ENCODE results near the gene KHK.
A peak's percentile ranks its signal among the peaks of the same experiment; 100 is the strongest.
"Not testable (repeated sequence)": the region's sequence is repeated elsewhere in the genome, so short reads cannot be mapped to it uniquely, and the experiment has no call there.

Gene KHK

GRCh38 chr2:27059141-27059820, 27.3 kb upstream of the KHK start:
- DNase-seq (ENCODE audit: low read depth), result no peak

GRCh38 chr2:27060323-27060722, 26.2 kb upstream of the KHK start:
- DNase-seq (ENCODE audit: low read depth), result no peak

GRCh38 chr2:27065128-27065527, 21.4 kb upstream of the KHK start:
- DNase-seq (ENCODE audit: low read depth), result no peak

- DNase-seq (ENCODE audit: low read depth), result no peak
These were observed 19.2 kb upstream of the KHK start for GRCh38 chr2:27067385-27067784.

- DNase-seq (ENCODE audit: low read depth), result no peak
These were observed 17.1 kb upstream of the KHK start for GRCh38 chr2:27069436-27069835.

- no peak for DNase-seq (ENCODE audit: low read depth)
These were observed 16.5 kb upstream of the KHK start for GRCh38 chr2:27069961-27070618.

GRCh38 chr2:27070653-27071276, 15.8 kb upstream of the KHK start:
- no peak for DNase-seq (ENCODE audit: low read depth)

GRCh38 chr2:27071277-27071989, 15.1 kb upstream of the KHK start, which contains the start of gene OST4:
TSS of gene OST4 (minus strand) at chr2:27071654.
- peak; percentile 80 for DNase-seq (ENCODE audit: low read depth)

- no peak for DNase-seq (ENCODE audit: low read depth)
These were observed 14.4 kb upstream of the KHK start for GRCh38 chr2:27071990-27072830.

GRCh38 chr2:27072920-27073319, 13.7 kb upstream of the KHK start:
- DNase-seq (ENCODE audit: low read depth), result no peak

GRCh38 chr2:27073782-27074181, 12.8 kb upstream of the KHK start:
- DNase-seq (ENCODE audit: low read depth), result no peak

GRCh38 chr2:27074738-27075565, 11.6 kb upstream of the KHK start:
- no peak for DNase-seq (ENCODE audit: low read depth)

- not testable (repeated sequence) for DNase-seq (ENCODE audit: low read depth)
These were observed 11.1 kb upstream of the KHK start for GRCh38 chr2:27075566-27075871.

- DNase-seq (ENCODE audit: low read depth), result no peak
These were observed 10.2 kb upstream of the KHK start for GRCh38 chr2:27076323-27076722.

GRCh38 chr2:27077231-27077630, 9.3 kb upstream of the KHK start:
- DNase-seq (ENCODE audit: low read depth), result no peak

GRCh38 chr2:27078267-27079194, 8.0 kb upstream of the KHK start, which contains the start of gene EMILIN1:
TSS of gene EMILIN1 (plus strand) at chr2:27078615. CDS start at chr2:27079066, 451 bp downstream.
- DNase-seq (ENCODE audit: low read depth), result no peak

GRCh38 chr2:27079233-27080139, 7.1 kb upstream of the KHK start:
- no peak for DNase-seq (ENCODE audit: low read depth)

GRCh38 chr2:27080140-27080469, 6.5 kb upstream of the KHK start:
- DNase-seq (ENCODE audit: low read depth), result no peak

GRCh38 chr2:27080603-27080936, 6.0 kb upstream of the KHK start:
- no peak for DNase-seq (ENCODE audit: low read depth)
